Measurements from ENCODE around the gene BICC1. TPM values are rescaled to one million over a fixed set of nuclear protein-coding genes. Genes with fewer than 3 reads are reported as not detected.
A peak's percentile ranks its signal among the peaks of the same experiment; 100 is the strongest.

BICC1 gene
- total RNA-seq, 1 donor from 2014 or later = 58.0 TPM

DNA sequence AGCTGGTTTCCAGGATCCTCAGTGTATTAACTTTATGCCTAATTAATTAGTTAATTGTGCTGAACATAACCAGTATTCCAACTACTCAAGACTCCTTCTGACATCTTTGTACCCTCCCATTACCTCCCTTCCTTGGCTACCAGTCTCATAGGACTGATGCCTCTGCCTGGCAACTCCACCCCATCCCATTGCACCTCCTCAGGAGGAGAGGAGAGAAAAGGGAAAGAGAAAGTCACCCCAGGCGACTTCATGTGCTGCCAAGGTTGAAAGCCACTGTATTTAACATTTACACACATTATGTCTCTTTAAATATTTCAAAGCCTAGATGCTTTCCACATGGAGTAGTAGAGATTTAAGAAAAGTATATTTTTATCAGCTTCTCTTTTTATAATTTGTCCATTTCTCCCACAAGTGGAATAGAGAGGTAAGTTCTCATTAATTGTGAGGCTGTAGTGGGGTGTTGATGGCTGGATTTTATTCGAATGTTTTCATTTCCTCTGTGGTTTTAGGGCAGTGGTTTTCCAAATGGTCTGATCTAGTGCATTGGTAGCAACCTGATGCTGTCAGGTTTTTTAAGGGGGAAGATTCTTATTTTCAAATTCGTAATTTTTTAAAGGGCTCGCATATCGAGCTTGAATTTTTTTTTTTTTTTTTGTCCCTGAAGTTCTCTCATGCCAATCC lies 148.0 kb downstream of the BICC1 start:
- Histone ChIP-seq H3K36me3 (ENCODE audit: control insufficient read depth, insufficient read depth, low read length) (peaks cover 1% of the 10 kb centered on the region), H3K27me3 (ENCODE audit: control insufficient read depth, insufficient read depth, low read length) (no peaks in the 10 kb centered on the region), H3K4me3 (ENCODE audit: low read depth, low read length) (no peak overlapping the region)
- DNase-seq (ENCODE audit: low read depth) = no peak
- TF ChIP-seq, protein P1, sequence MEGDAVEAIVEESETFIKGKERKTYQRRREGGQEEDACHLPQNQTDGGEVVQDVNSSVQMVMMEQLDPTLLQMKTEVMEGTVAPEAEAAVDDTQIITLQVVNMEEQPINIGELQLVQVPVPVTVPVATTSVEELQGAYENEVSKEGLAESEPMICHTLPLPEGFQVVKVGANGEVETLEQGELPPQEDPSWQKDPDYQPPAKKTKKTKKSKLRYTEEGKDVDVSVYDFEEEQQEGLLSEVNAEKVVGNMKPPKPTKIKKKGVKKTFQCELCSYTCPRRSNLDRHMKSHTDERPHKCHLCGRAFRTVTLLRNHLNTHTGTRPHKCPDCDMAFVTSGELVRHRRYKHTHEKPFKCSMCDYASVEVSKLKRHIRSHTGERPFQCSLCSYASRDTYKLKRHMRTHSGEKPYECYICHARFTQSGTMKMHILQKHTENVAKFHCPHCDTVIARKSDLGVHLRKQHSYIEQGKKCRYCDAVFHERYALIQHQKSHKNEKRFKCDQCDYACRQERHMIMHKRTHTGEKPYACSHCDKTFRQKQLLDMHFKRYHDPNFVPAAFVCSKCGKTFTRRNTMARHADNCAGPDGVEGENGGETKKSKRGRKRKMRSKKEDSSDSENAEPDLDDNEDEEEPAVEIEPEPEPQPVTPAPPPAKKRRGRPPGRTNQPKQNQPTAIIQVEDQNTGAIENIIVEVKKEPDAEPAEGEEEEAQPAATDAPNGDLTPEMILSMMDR (IDR thresholded peaks at IDR 0.05; ENCODE audit: insufficient read depth, low read length, poor library complexity, severe bottlenecking) = no peak

GRCh38 chr10:58661336-58661735 lies 148.7 kb downstream of the BICC1 start:
- Histone ChIP-seq H3K27me3 (ENCODE audit: control insufficient read depth, insufficient read depth, low read length) (no peaks in the 10 kb centered on the region), H3K4me3 (ENCODE audit: low read depth, low read length) (no peak overlapping the region), H3K36me3 (ENCODE audit: control insufficient read depth, insufficient read depth, low read length) (peaks cover 1% of the 10 kb centered on the region)
- no peak for DNase-seq (ENCODE audit: low read depth)
- TF ChIP-seq, protein P1 (IDR thresholded peaks at IDR 0.05; ENCODE audit: insufficient read depth, low read length, poor library complexity, severe bottlenecking) = no peak

DNA sequence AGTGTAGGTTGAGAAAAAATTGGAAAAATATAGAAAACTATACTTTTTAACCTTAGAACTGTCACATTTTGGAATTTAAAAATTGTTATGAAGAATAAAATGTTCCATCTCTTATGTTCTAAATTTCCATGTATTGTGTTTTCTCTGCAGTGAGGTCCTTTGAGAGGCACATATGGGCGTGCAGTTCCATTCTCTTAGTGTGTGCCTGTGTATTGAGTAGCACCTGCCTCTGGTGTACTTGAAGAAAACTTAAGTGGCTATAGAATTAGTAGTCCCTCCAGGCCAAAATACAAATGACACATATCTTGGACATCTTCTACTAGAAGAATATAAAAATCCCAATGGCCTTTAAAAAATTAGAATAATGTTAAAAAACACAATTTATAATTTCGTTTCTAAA lies 149.2 kb downstream of the BICC1 start:
- TF ChIP-seq, protein P1 (IDR thresholded peaks at IDR 0.05; ENCODE audit: insufficient read depth, low read length, poor library complexity, severe bottlenecking) = no peak
- DNase-seq (ENCODE audit: low read depth) = no peak
- Histone ChIP-seq H3K36me3 (ENCODE audit: control insufficient read depth, insufficient read depth, low read length) (peaks cover 1% of the 10 kb centered on the region), H3K4me3 (ENCODE audit: low read depth, low read length) (no peak overlapping the region), H3K27me3 (ENCODE audit: control insufficient read depth, insufficient read depth, low read length) (no peaks in the 10 kb centered on the region)

DNA sequence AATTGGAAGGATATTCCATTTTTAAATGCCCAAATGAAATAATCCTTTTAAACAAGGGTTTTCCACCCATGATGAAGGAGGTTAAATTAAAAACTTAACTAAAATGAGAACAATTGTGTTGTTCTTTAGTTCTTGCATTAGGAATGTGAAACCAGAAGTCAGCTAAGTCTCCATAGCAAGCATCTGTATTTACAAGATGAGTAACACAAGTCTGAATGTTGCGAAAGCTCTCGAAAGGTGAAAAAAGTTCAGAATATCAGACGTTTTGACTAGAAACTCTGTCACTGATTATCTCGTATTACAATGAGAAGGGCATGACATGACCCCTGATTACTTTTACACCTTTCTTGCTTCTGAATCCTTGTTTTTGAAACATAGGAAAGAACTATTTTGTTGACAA lies 149.6 kb downstream of the BICC1 start:
- Histone ChIP-seq H3K4me3 (ENCODE audit: low read depth, low read length) (no peak overlapping the region), H3K36me3 (ENCODE audit: control insufficient read depth, insufficient read depth, low read length) (peaks cover 1% of the 10 kb centered on the region), H3K27me3 (ENCODE audit: control insufficient read depth, insufficient read depth, low read length) (no peaks in the 10 kb centered on the region)
- DNase-seq (ENCODE audit: low read depth) = peak; percentile 87
- TF ChIP-seq, protein P1 (IDR thresholded peaks at IDR 0.05; ENCODE audit: insufficient read depth, low read length, poor library complexity, severe bottlenecking) = no peak

DNA sequence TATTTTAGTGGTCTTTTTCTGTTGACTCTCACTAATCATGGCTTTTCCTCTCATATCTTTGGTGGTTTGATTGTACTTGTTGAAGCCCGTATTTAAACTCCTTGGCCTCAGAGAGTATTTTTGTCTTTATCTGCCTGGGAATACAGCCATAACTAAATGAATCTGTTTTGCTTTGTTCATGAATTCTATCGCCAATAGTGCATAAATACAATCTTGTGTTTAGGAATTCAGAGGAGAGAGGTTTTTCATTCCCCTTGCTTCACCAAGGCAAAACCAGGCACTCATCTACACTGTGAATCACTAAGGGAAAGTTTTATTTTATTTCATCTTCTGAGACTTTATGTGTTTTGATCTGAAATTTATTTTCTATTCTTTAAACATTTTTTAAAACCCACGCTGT lies 152.7 kb downstream of the BICC1 start:
- Histone ChIP-seq H3K27me3 (ENCODE audit: control insufficient read depth, insufficient read depth, low read length) (no peaks in the 10 kb centered on the region), H3K36me3 (ENCODE audit: control insufficient read depth, insufficient read depth, low read length) (no peaks in the 10 kb centered on the region), H3K4me3 (ENCODE audit: low read depth, low read length) (no peak overlapping the region)
- TF ChIP-seq, protein P1 (IDR thresholded peaks at IDR 0.05; ENCODE audit: insufficient read depth, low read length, poor library complexity, severe bottlenecking) = no peak
- no peak for DNase-seq (ENCODE audit: low read depth)

GRCh38 chr10:58666024-58666423 lies 153.4 kb downstream of the BICC1 start:
- DNase-seq (ENCODE audit: low read depth) = no peak
- no peak overlapping the region for H3K4me3 ChIP-seq (ENCODE audit: low read depth, low read length)
- H3K27me3 ChIP-seq (ENCODE audit: control insufficient read depth, insufficient read depth, low read length) = no peaks in the 10 kb centered on the region
- TF ChIP-seq, protein P1 (IDR thresholded peaks at IDR 0.05; ENCODE audit: insufficient read depth, low read length, poor library complexity, severe bottlenecking) = no peak
- H3K36me3 ChIP-seq (ENCODE audit: control insufficient read depth, insufficient read depth, low read length) = no peaks in the 10 kb centered on the region

All from kidney epithelial cell (primary cell).